Brain microvascular endothelial cell (primary cell): ENCODE measurements around the gene UGT1A9.
"Not testable (repeated sequence)": the region's sequence is repeated elsewhere in the genome, so short reads cannot be mapped to it uniquely, and the experiment has no call there.

Experiments used
- DNase-seq: peaks from one replicate; pipeline ENCODE4 v3.0.0-alpha.2; 2020
- H3K27ac ChIP-seq: fragments of 250-450 bp; sonication (Bioruptor Pico); 2 replicates; pipeline ENCODE4 v1.5.1; 2020; ENCODE audit warnings: mild to moderate bottlenecking, moderate library complexity
- H3K27me3 ChIP-seq: fragments of 250-450 bp; sonication (Bioruptor Pico); replicated peaks from 2 replicates; pipeline ENCODE4 v1.5.1; 2020; ENCODE audit warnings: mild to moderate bottlenecking
- H3K36me3 ChIP-seq: fragments of 250-450 bp; sonication (Bioruptor Pico); replicated peaks from 2 replicates; pipeline ENCODE4 v1.5.1; 2020; ENCODE audit warnings: mild to moderate bottlenecking
- H3K4me3 ChIP-seq: 2 replicates; pipeline ENCODE4 v1.5.1; 2011; ENCODE audit warnings: low read depth, mild to moderate bottlenecking, control low read depth, low read length, moderate library complexity
- CTCF ChIP-seq: IDR thresholded peaks from 2 replicates; pipeline ENCODE4 v1.5.1; 2011; ENCODE audit warnings: low read depth, mild to moderate bottlenecking, moderate library complexity, low read length, control low read depth, inconsistent platforms; ENCODE audit errors: missing control alignments
- in situ Hi-C: cut with HindIII; loops from 2 replicates; pipeline ENCODE4 v1.10.0; 2017; ENCODE audit warnings: low sequenced_read_pairs, low pct_ligation_motif_present

Gene UGT1A9

DNA sequence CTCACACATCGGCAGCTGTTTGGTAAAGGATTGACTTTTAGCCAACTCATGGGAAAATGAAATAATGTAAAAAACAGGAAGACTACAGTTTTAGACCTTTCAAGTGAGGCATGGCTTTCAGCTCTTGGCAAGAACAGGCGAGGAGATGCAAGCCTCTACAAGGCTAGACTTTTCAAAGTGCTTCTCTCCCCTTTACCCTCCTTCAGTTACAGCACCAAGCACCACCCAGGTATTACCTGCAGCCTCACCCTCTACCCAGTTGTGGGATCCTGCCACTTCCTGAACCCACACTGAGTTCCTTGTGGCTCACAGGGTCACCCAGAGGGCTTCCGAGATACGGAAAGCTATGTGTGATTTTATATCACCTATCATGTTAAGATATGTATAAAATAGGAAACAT is 20.7 kb upstream of the UGT1A9 start:
- Histone ChIP-seq H3K27ac (no peak overlapping the region), H3K4me3 (no peak overlapping the region), H3K36me3 (no peaks in the 10 kb centered on the region), H3K27me3 (no peaks in the 10 kb centered on the region)
- no peak for TF ChIP-seq CTCF
- in situ Hi-C loops = no loop called here
- no peak for DNase-seq

DNA sequence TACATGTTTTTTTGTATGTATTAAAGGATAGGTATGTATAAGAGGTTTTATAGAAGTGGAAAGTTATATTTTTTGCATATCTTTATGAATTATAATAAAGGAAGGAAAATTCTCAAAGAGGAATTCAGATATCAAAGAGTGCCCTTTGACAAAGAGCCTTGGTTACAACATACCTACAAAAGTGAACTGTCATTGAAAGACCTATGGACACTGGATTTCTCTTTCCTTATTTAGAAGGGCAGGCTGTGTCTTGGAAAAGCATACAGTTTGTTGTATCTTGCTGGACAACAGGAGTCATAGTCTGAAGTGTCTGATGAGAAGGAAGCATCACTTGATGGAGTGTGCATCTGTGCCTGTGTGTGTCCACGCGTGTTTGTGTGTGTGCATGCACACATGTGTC is 20.3 kb upstream of the UGT1A9 start:
- H3K27ac ChIP-seq = no peak overlapping the region
- in situ Hi-C loops = no loop called here
- H3K27me3 ChIP-seq = no peaks in the 10 kb centered on the region
- no peak overlapping the region for H3K4me3 ChIP-seq
- no peaks in the 10 kb centered on the region for H3K36me3 ChIP-seq
- no peak for DNase-seq
- TF ChIP-seq CTCF = no peak

DNA sequence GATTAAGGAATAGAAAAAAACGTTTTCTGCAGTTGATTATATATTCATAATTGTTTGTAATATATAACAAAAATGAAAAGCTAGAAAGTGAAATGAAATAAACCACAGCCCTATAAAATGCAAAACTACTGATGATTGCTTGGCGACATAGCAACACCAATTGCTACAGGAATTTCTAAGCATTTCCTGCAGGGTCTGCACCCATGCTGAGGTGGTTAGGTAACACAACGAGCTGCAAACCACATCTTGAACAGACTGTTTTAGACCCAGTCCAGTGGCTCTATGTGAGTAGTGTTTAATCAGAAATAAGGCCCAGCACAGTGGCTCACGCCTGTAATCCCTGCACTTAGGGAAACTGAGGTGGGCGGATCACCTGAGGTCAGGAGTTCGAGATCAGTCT is 17.2 kb upstream of the UGT1A9 start:
- no peak for DNase-seq
- Histone ChIP-seq H3K4me3 (no peak overlapping the region), H3K27ac (no peak overlapping the region), H3K27me3 (no peaks in the 10 kb centered on the region), H3K36me3 (no peaks in the 10 kb centered on the region)
- no peak for TF ChIP-seq CTCF
- in situ Hi-C loops = no loop called here

DNA sequence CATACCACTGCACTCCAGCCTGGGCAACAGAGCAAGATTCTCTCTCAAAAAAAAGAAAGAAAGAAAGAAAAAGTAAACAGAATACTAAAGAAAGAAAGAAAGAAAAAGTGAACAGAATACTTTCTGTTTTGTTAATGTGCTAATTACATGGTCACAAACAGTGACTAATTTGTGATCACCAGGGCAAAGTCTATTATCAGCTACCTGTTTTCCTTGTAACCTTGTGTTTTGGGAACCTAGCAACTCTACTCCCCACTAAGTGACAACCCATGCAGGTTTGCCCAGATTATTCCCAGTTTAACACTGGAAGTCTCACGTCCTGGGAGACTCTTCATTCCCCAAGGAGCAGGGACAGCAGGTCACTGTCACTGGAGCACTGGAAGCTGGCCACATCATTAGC is 16.7 kb upstream of the UGT1A9 start:
- no peaks in the 10 kb centered on the region for H3K27me3 ChIP-seq
- H3K36me3 ChIP-seq = no peaks in the 10 kb centered on the region
- H3K4me3 ChIP-seq = no peak overlapping the region
- no peak for DNase-seq
- no peak for TF ChIP-seq CTCF
- in situ Hi-C loops = no loop called here
- no peak overlapping the region for H3K27ac ChIP-seq

DNA sequence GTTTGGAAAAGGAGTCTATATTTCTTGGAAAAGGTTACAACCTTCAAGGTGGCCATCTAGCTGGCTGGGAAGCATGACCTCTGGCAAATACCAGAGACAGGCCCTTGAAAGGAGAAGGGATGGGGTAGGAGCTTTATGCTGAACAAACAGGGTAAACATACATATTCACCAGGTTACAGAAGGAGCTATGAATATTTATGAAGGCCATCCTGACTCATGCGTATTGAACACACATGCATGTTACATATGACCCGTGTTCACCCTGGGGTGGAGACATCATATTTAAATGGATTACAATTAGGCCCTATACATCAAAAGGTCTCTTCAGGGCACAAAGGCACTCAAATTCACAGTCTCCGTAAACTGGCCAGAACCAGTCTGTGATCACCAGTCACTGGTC is 15.8 kb upstream of the UGT1A9 start:
- DNase-seq, H3K27ac ChIP-seq, H3K4me3 ChIP-seq, H3K36me3 ChIP-seq, H3K27me3 ChIP-seq, in situ Hi-C loops: not testable (repeated sequence)

DNA sequence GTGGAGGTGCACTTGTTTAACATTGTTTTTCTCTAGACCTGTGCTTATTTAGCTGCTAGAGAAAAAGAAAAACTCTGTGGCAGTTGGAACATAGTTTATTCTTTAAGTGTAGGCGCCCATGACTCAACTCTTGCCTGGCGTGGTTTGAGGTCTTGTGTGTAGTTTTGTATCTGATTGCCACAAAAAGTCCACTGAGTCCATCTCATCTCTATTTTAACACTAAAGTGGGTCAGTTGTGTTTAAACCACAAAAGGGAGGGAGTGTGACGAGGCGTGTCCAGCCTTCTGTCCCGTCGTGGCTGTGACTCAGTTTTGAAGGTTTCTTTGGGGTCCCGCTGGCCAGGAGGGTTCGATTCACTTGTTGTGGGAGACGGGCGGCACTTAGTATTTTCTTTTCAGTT is 15.3 kb upstream of the UGT1A9 start:
- Histone ChIP-seq H3K27ac (no peak overlapping the region), H3K36me3 (no peaks in the 10 kb centered on the region), H3K27me3 (no peaks in the 10 kb centered on the region), H3K4me3 (no peak overlapping the region)
- in situ Hi-C loops = no loop called here
- DNase-seq = no peak
- TF ChIP-seq CTCF = no peak

DNA sequence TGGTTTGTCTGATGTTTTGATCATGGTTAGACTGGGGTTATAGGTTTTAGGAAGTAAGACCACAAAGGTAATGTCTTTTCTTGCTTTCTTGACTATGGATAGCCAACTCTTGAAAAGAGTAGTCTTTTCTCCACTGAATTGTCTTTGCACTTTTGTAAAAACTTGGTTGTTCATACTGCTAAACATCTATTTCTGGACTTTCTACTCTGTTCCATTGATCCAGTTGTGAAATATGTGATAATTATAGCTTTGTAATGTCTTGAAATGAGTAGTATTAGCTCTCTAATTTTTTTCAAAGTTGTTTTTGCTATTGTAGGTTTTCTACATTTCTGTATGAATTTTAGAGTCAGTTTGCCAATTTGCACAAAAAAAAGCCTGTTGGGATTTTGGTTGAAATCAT is 13.1 kb upstream of the UGT1A9 start:
- Histone ChIP-seq H3K36me3 (no peaks in the 10 kb centered on the region), H3K27me3 (no peaks in the 10 kb centered on the region), H3K4me3 (no peak overlapping the region), H3K27ac (no peak overlapping the region)
- no peak for DNase-seq
- in situ Hi-C loops = no loop called here
- TF ChIP-seq CTCF = no peak
